KOPT-K1 (cell line): ENCODE measurements around the gene ACOT9.

Experiments
- H3K27ac ChIP-seq: fragments of 200-600 bp; sonication (generic); 2 replicates; pipeline ENCODE4 v1.5.1; 2016; ENCODE audit warnings: antibody characterized with exemption, mild to moderate bottlenecking, low read depth, low read length; ENCODE audit not compliant: poor library complexity, severe bottlenecking
- H3K36me3 ChIP-seq: fragments of 200-600 bp; sonication (generic); 2 replicates; pipeline ENCODE4 v1.5.1; 2017; ENCODE audit warnings: antibody characterized with exemption, mild to moderate bottlenecking, low read length, moderate library complexity; ENCODE audit not compliant: insufficient read depth
- H3K9me3 ChIP-seq: fragments of 200-600 bp; sonication (generic); 2 replicates; pipeline ENCODE4 v1.5.1; 2017; ENCODE audit warnings: antibody characterized with exemption, low read length, mild to moderate bottlenecking; ENCODE audit not compliant: insufficient read depth, poor library complexity, severe bottlenecking

The ACOT9 gene

GRCh38 chrX:23742697-23743622, at the start of gene ACOT9:
ACOT9 (minus strand) TSS chrX:23743276; CDS start chrX:23743144, 132 bp downstream.
- Histone ChIP-seq H3K36me3 (no peaks in the 10 kb centered on the region), H3K9me3 (no peaks in the 10 kb centered on the region), H3K27ac (no peak within 1 kb of the TSS)

GRCh38 chrX:23790155-23790497, 47.0 kb upstream of the ACOT9 start:
- no peak overlapping the region for H3K27ac ChIP-seq

GRCh38 chrX:23789386-23790154, 46.5 kb upstream of the ACOT9 start:
- Histone ChIP-seq H3K9me3 (no peaks in the 10 kb centered on the region), H3K27ac (no peak overlapping the region), H3K36me3 (peaks cover 16% of the 10 kb centered on the region)

More at GRCh38 chrX:23790155-23790497, 47.0 kb upstream of the ACOT9 start:
- no peaks in the 10 kb centered on the region for H3K9me3 ChIP-seq
- peaks cover 10% of the 10 kb centered on the region for H3K36me3 ChIP-seq

- Histone ChIP-seq H3K36me3 (peaks cover 16% of the 10 kb centered on the region), H3K9me3 (no peaks in the 10 kb centered on the region), H3K27ac (no peak overlapping the region)
Observed at GRCh38 chrX:23788946-23789345, 45.9 kb upstream of the ACOT9 start.

GRCh38 chrX:23788521-23788920, 45.4 kb upstream of the ACOT9 start:
- Histone ChIP-seq H3K9me3 (no peaks in the 10 kb centered on the region), H3K36me3 (peaks cover 16% of the 10 kb centered on the region), H3K27ac (no peak overlapping the region)

GRCh38 chrX:23787745-23788118, 44.7 kb upstream of the ACOT9 start:
- no peaks in the 10 kb centered on the region for H3K9me3 ChIP-seq
- peaks cover 16% of the 10 kb centered on the region for H3K36me3 ChIP-seq
- H3K27ac ChIP-seq: no peak overlapping the region

- H3K9me3 ChIP-seq: no peaks in the 10 kb centered on the region
- peaks cover 16% of the 10 kb centered on the region for H3K36me3 ChIP-seq
- no peak overlapping the region for H3K27ac ChIP-seq
Observed at GRCh38 chrX:23786268-23786815, 43.3 kb upstream of the ACOT9 start.

- Histone ChIP-seq H3K27ac (no peak overlapping the region), H3K36me3 (peaks cover 16% of the 10 kb centered on the region), H3K9me3 (no peaks in the 10 kb centered on the region)
Observed at GRCh38 chrX:23785580-23785979, 42.5 kb upstream of the ACOT9 start.

GRCh38 chrX:23784470-23785331, 41.6 kb upstream of the ACOT9 start:
- H3K27ac ChIP-seq: peak overlapping the region; percentile 76
- H3K9me3 ChIP-seq: no peaks in the 10 kb centered on the region
- peaks cover 16% of the 10 kb centered on the region for H3K36me3 ChIP-seq

GRCh38 chrX:23783589-23784469, 40.8 kb upstream of the ACOT9 start:
- H3K9me3 ChIP-seq: no peaks in the 10 kb centered on the region
- H3K27ac ChIP-seq: peak overlapping the region; percentile 76
- peaks cover 16% of the 10 kb centered on the region for H3K36me3 ChIP-seq

- Histone ChIP-seq H3K9me3 (no peaks in the 10 kb centered on the region), H3K27ac (peak within 1 kb of the TSS; percentile 76), H3K36me3 (peaks cover 16% of the 10 kb centered on the region)
Observed at GRCh38 chrX:23782863-23783588, 40.0 kb upstream of the ACOT9 start, which contains the start of gene SAT1. SAT1 (plus strand) TSS chrX:23783173; CDS start chrX:23783352, 179 bp downstream.

GRCh38 chrX:23782455-23782854, 39.4 kb upstream of the ACOT9 start:
- Histone ChIP-seq H3K36me3 (peaks cover 16% of the 10 kb centered on the region), H3K27ac (peak overlapping the region; percentile 53), H3K9me3 (no peaks in the 10 kb centered on the region)

GRCh38 chrX:23779025-23779424, 35.9 kb upstream of the ACOT9 start:
- H3K36me3 ChIP-seq: no peaks in the 10 kb centered on the region
- no peak overlapping the region for H3K27ac ChIP-seq

More at GRCh38 chrX:23779025-23779424, 35.9 kb upstream of the ACOT9 start:
- H3K9me3 ChIP-seq: no peaks in the 10 kb centered on the region
